H9 (cell line): ENCODE measurements around the gene INPP5A. TPM values are rescaled to one million over a fixed set of nuclear protein-coding genes. Genes with fewer than 3 reads are reported as not detected.
A peak's percentile ranks its signal among the peaks of the same experiment; 100 is the strongest.

Experiments used
- DNase-seq: peaks from one replicate; pipeline ENCODE4 v3.0.0-alpha.2; 2017
- H2AFZ ChIP-seq: one replicate; pipeline ENCODE4 v1.6.1; 2013; ENCODE audit warnings: mild to moderate bottlenecking, low read length, control low read depth, moderate library complexity
- H2AK5ac ChIP-seq: 2 replicates; pipeline ENCODE4 v1.6.1; 2013; ENCODE audit warnings: low read length, control low read depth, mixed read lengths; ENCODE audit not compliant: insufficient read length
- H2BK120ac ChIP-seq: one replicate; pipeline ENCODE4 v1.6.1; 2013; ENCODE audit warnings: low read depth, mild to moderate bottlenecking, low read length, control low read depth, inconsistent platforms; ENCODE audit not compliant: poor library complexity, severe bottlenecking
- H2BK12ac ChIP-seq: 2 replicates; pipeline ENCODE4 v1.6.1; 2013; ENCODE audit warnings: low read length, control low read depth, mixed read lengths, low read depth; ENCODE audit not compliant: insufficient read length
- H2BK15ac ChIP-seq: 2 replicates; pipeline ENCODE4 v1.6.1; 2013; ENCODE audit warnings: low read depth, low read length, control low read depth
- H2BK20ac ChIP-seq: one replicate; pipeline ENCODE4 v1.6.1; 2013; ENCODE audit warnings: low read depth, mild to moderate bottlenecking, low read length, control low read depth, inconsistent platforms; ENCODE audit not compliant: poor library complexity, severe bottlenecking
- H2BK5ac ChIP-seq: 2 replicates; pipeline ENCODE4 v1.6.1; 2013; ENCODE audit warnings: low read length, control low read depth, mixed read lengths; ENCODE audit not compliant: insufficient read length
- H3K14ac ChIP-seq: 2 replicates; pipeline ENCODE4 v1.6.1; 2013; ENCODE audit warnings: low read length, control low read depth; ENCODE audit not compliant: insufficient read depth
- H3K18ac ChIP-seq: 2 replicates; pipeline ENCODE4 v1.6.1; 2013; ENCODE audit warnings: low read depth, mild to moderate bottlenecking, mixed read lengths, low read length, control low read depth; ENCODE audit not compliant: insufficient read length
- H3K23ac ChIP-seq: 2 replicates; pipeline ENCODE4 v1.6.1; 2013; ENCODE audit warnings: low read length, control low read depth, mixed read lengths, low read depth; ENCODE audit not compliant: insufficient read length
- H3K23me2 ChIP-seq: 2 replicates; pipeline ENCODE4 v1.6.1; 2013; ENCODE audit warnings: low read depth, mild to moderate bottlenecking, mixed read lengths, low read length, control low read depth; ENCODE audit not compliant: insufficient read length, poor library complexity, severe bottlenecking
- H3K27ac ChIP-seq: 2 replicates; pipeline ENCODE4 v1.5.1; 2013; ENCODE audit warnings: low read length, control low read depth, mixed read lengths, low read depth; ENCODE audit not compliant: insufficient read length
- H3K27me3 ChIP-seq: 2 replicates; pipeline ENCODE4 v1.6.1; 2013; ENCODE audit warnings: low read length, control low read depth, inconsistent platforms; ENCODE audit not compliant: insufficient read depth
- H3K4ac ChIP-seq: 2 replicates; pipeline ENCODE4 v1.6.1; 2013; ENCODE audit warnings: low read depth, mild to moderate bottlenecking, control low read depth, inconsistent platforms, low read length, moderate library complexity
- H3K4me1 ChIP-seq: 2 replicates; pipeline ENCODE4 v1.6.1; 2013; ENCODE audit warnings: low read length, control low read depth, inconsistent platforms; ENCODE audit not compliant: insufficient read depth
- H3K4me2 ChIP-seq: 2 replicates; pipeline ENCODE4 v1.6.1; 2013; ENCODE audit warnings: low read length, control low read depth, mixed read lengths; ENCODE audit not compliant: insufficient read length, insufficient read depth
- H3K56ac ChIP-seq: 2 replicates; pipeline ENCODE4 v1.6.1; 2013; ENCODE audit warnings: low read depth, mild to moderate bottlenecking, mixed read lengths, low read length, control low read depth; ENCODE audit not compliant: insufficient read length
- H3K79me1 ChIP-seq: 2 replicates; pipeline ENCODE4 v1.6.1; 2013; ENCODE audit warnings: low read depth, mild to moderate bottlenecking, moderate library complexity, low read length, control low read depth, inconsistent platforms; ENCODE audit not compliant: insufficient read depth, poor library complexity, severe bottlenecking
- H3K79me2 ChIP-seq: 2 replicates; pipeline ENCODE4 v1.6.1; 2013; ENCODE audit warnings: low read length, control low read depth, inconsistent platforms; ENCODE audit not compliant: insufficient read depth
- H3K9ac ChIP-seq: 2 replicates; pipeline ENCODE4 v1.6.1; 2013; ENCODE audit warnings: low read length, control low read depth, mixed read lengths; ENCODE audit not compliant: insufficient read length; ENCODE audit errors: extremely low read depth
- H3K9me3 ChIP-seq: one replicate; pipeline ENCODE4 v1.6.1; 2013; ENCODE audit warnings: low read depth, low read length, inconsistent platforms; ENCODE audit not compliant: control insufficient read depth
- H3T11ph ChIP-seq: one replicate; pipeline ENCODE4 v1.6.1; 2013; ENCODE audit warnings: mild to moderate bottlenecking, low read length, control low read depth, inconsistent platforms
- H4K20me1 ChIP-seq: one replicate; pipeline ENCODE4 v1.6.1; 2013; ENCODE audit not compliant: control insufficient read depth, insufficient read length, insufficient read depth
- H4K5ac ChIP-seq: 2 replicates; pipeline ENCODE4 v1.6.1; 2013; ENCODE audit warnings: low read depth, mild to moderate bottlenecking, mixed read lengths, low read length, control low read depth; ENCODE audit not compliant: insufficient read length
- H4K8ac ChIP-seq: replicated peaks from 2 replicates; pipeline ENCODE4 v1.6.1; 2013; ENCODE audit warnings: low read length, control low read depth, mixed read lengths, low read depth; ENCODE audit not compliant: insufficient read length
- H4K91ac ChIP-seq: 2 replicates; pipeline ENCODE4 v1.6.1; 2013; ENCODE audit warnings: low read depth, mild to moderate bottlenecking, moderate library complexity, mixed read lengths, low read length, control low read depth; ENCODE audit not compliant: insufficient read length
- H3K27ac Mint-ChIP-seq, 3 experiments: 2 replicates in 2 of 3; 3 replicates in 1 of 3; pipeline ENCODE4 v1.8.0; 2020 to 2021; ENCODE audit warnings: mixed read lengths in 3 of 3, mild to moderate bottlenecking in 1 of 3, moderate library complexity in 1 of 3
- H3K27me3 Mint-ChIP-seq: 2 replicates; pipeline ENCODE4 v1.8.0; 2021; ENCODE audit warnings: low read depth, mild to moderate bottlenecking, moderate library complexity, mixed read lengths
- H3K36me3 Mint-ChIP-seq, 3 experiments: 2 replicates in 2 of 3; 3 replicates in 1 of 3; pipeline ENCODE4 v1.8.0; 2020 to 2021; ENCODE audit warnings: low read depth in 3 of 3, mixed read lengths in 3 of 3; ENCODE audit not compliant: insufficient read depth in 1 of 3
- H3K4me1 Mint-ChIP-seq, 2 experiments: 2 replicates each; pipeline ENCODE4 v1.8.0; 2020; ENCODE audit warnings: mixed read lengths in 2 of 2
- H3K4me3 Mint-ChIP-seq, 2 experiments: 2 replicates in 1 of 2; 3 replicates in 1 of 2; pipeline ENCODE4 v1.8.0; 2020 to 2021; ENCODE audit warnings: mild to moderate bottlenecking in 2 of 2, mixed read lengths in 2 of 2, moderate library complexity in 1 of 2
- H3K9me3 Mint-ChIP-seq, 2 experiments: 2 replicates in 1 of 2; 3 replicates in 1 of 2; pipeline ENCODE4 v1.8.0; 2020; ENCODE audit warnings: mild to moderate bottlenecking in 2 of 2, mixed read lengths in 2 of 2, moderate library complexity in 1 of 2
- WGBS: extraction: QIAGEN DNeasy Blood & Tissue Kit; methylation state at CpG from one replicate; pipeline ENCODE4 v1.1.7; 2013; ENCODE audit warnings: missing lambda C conversion rate, low lambda C conversion rate, mixed read lengths; ENCODE audit not compliant: insufficient read length; ENCODE audit errors: extremely low coverage; 5-methylcytosine and 5-hydroxymethylcytosine counted together
- total RNA-seq: library from RNA; stranded (reverse); gene quantifications from 2 replicates; pipeline ENCODE4 v1.2.1, GENCODE V29; 2021
- TF ChIP-seq, protein P1 (sequence below): fragments of 200-600 bp; sonication (generic); conservative IDR thresholded peaks from 3 replicates; pipeline ENCODE4 v1.8.0; 2021; ENCODE audit warnings: antibody characterized with exemption, mild to moderate bottlenecking

Gene INPP5A
- total RNA-seq, 1 experiment from 2014 or later: 17.7 TPM

DNA sequence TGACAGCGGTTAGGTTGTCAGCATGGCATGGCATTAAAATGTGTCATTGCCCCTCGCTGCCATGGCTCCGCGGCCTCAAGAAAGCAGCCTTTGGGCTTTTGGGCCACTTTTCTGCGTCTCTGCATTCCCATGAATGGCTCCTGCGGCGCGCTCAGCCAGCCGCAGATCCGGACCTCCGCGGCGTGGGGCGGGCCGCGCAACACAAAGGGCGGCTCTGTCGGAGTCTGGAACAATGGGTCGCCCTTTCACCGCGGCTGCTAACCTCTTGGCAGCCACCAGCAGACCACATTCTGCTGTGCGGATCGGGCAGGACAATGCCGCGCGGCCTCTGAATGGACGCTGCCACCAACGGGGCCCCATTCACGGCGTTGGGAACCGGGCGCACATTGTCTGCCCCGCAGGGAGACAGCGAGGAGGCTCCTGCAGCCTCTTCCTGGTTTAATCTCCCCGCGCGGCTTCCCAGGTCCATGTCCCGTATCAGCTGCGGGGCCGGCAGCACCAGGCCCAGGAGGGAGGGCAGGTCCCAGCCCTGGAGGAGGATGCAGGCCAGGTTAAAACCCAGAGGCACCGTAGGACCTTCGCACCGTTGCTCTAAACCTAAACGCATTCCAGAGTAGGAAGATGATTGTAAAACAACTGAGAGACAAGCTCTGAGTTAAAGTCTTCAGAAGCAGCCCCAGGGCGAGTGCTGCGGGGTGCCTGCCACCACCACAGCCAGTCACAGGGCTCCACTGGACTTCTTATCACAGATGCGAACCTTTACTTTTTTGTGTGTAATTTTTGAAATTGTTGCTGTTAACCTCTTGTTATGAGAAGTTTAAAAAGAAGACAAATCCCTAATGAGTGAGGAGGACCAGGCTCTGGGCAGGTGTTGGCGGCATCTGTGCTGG is 176.8 kb downstream of the INPP5A start:
- Histone ChIP-seq H3K23me2 (no peaks in the 10 kb centered on the region), H4K91ac (no peak overlapping the region), H3K56ac (no peak overlapping the region), H2AFZ (no peak overlapping the region), H3K23ac (no peak overlapping the region), H2BK12ac (no peak overlapping the region), H3K18ac (no peak overlapping the region), H3K27me3 (no peaks in the 10 kb centered on the region), H3K79me1 (no peaks in the 10 kb centered on the region), H3T11ph (no peak overlapping the region), H2BK120ac (no peak overlapping the region), H3K79me2 (no peaks in the 10 kb centered on the region), H3K9ac (no peak overlapping the region), H4K8ac (no peak overlapping the region), H2BK5ac (no peak overlapping the region), H3K27ac (no peak overlapping the region), H2BK20ac (no peak overlapping the region), H4K20me1 (no peaks in the 10 kb centered on the region), H3K14ac (peak overlapping the region; percentile 43; the same call in 1 of the 2 replicates), H3K4ac (no peak overlapping the region), H3K9me3 (no peaks in the 10 kb centered on the region), H3K4me1 (no peaks in the 10 kb centered on the region), H4K5ac (no peak overlapping the region), H2BK15ac (no peak overlapping the region), H2AK5ac (no peak overlapping the region), H3K4me2 (no peak overlapping the region)
- peak; percentile 72 for DNase-seq
- Mint-ChIP-seq H3K27me3 (peaks cover 3% of the 10 kb centered on the region; the same call in 1 of the 2 replicates), H3K4me1 (peaks cover 10 to 24% of the 10 kb centered on the region in 2 experiments), H3K27ac (peak overlapping the region in 1 of 3 experiments; percentile 24; a peak in 1 of 7 replicates), H3K4me3 (peak overlapping the region; percentile 7 to 54; a peak in 3 of 5 replicates), H3K36me3 (peaks cover 0 to 3% (median 0%) of the 10 kb centered on the region in 3 experiments; a peak in 3 of 7 replicates), H3K9me3 (peaks cover 0 to 7% of the 10 kb centered on the region in 2 experiments; a peak in 3 of 5 replicates)
- TF ChIP-seq, protein P1, sequence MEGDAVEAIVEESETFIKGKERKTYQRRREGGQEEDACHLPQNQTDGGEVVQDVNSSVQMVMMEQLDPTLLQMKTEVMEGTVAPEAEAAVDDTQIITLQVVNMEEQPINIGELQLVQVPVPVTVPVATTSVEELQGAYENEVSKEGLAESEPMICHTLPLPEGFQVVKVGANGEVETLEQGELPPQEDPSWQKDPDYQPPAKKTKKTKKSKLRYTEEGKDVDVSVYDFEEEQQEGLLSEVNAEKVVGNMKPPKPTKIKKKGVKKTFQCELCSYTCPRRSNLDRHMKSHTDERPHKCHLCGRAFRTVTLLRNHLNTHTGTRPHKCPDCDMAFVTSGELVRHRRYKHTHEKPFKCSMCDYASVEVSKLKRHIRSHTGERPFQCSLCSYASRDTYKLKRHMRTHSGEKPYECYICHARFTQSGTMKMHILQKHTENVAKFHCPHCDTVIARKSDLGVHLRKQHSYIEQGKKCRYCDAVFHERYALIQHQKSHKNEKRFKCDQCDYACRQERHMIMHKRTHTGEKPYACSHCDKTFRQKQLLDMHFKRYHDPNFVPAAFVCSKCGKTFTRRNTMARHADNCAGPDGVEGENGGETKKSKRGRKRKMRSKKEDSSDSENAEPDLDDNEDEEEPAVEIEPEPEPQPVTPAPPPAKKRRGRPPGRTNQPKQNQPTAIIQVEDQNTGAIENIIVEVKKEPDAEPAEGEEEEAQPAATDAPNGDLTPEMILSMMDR: no peak
- no CpG with 5 or more reads among the region's 48 CpGs for WGBS
